ENCODE measurements around the gene THAP3. TPM values are rescaled to one million over a fixed set of nuclear protein-coding genes. Genes with fewer than 3 reads are reported as not detected.

The THAP3 gene, protein sequence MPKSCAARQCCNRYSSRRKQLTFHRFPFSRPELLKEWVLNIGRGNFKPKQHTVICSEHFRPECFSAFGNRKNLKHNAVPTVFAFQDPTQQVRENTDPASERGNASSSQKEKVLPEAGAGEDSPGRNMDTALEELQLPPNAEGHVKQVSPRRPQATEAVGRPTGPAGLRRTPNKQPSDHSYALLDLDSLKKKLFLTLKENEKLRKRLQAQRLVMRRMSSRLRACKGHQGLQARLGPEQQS
- 23.7 TPM for total RNA-seq

DNA sequence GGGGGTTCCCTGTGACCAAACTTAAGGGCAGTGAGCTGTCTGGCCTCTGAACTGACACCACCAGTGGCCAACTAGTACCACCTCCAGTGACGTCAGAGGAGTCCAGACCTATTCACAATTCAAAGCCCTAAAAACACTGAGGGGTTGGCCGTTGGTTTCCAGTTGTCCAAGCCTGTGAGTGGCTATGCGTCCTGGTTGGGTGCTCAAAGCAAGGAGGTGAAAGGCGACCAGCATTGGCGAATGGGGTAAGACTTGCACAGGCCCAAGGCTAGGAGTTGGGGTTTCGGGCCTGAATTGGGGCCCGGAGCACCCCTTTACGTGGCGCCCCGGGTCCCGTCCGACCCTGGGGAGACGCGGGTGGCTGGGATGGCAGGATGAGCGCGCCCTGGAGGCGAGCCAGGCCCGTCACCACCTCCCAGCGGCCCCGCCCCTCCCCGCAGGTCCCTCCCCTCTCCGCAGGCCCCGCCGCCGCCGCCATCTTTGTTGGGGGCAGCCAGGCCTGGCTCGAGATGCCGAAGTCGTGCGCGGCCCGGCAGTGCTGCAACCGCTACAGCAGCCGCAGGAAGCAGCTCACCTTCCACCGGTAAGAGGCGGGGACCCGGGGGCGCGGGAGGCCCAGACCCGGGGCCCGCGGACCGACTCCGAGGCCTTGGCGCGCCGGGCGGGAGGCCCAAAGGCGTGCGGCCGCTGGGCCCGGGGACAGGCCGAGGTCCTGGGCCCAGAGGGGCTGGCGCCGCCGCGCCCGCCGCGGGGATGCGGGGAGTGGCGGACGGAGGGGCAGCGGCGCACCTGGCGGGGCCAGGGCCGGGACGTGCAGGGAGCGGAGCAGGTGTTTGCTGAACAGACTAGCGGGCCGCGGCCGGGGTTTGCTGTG lies at the start of gene THAP3:
TSS of gene THAP3 (plus strand) at position 159 of the 874 bp plus-strand sequence. CDS start at position 510, 351 bp downstream.
- DNase-seq = peak; percentile 83

DNA sequence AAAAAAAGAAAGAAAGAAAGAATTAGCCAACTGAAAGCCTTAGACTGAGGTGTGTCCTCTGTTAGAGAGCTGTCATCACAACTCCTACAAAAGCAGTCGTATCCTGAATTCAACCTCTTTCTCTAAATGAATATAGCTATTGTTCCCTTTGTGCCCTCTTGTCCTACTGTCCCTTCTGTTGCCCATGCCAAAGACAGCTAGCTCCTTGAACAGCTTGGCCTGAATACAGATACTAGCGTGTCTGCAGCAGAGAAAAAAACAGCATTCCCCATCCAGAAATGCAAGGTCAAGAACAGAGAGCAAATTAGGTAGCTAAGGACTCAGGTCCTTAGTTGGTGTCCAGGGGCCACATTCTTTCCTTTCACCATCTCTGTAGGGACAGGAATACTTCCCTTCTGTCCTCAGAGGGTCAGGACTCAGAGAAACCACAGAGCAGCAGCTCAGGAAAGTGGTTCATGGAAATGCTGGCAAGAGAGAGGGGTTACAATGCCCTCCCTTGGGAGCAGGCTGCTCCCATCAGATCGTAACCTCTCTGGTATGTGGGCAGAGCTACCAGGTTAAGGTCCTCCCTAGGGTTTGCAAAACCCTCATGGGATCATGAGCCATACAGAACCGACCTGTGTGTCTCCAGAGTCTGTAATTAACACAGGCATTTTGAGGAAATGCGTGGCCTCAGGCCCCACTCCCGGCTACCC lies 46.7 kb upstream of the THAP3 start:
- no peak for DNase-seq

DNA sequence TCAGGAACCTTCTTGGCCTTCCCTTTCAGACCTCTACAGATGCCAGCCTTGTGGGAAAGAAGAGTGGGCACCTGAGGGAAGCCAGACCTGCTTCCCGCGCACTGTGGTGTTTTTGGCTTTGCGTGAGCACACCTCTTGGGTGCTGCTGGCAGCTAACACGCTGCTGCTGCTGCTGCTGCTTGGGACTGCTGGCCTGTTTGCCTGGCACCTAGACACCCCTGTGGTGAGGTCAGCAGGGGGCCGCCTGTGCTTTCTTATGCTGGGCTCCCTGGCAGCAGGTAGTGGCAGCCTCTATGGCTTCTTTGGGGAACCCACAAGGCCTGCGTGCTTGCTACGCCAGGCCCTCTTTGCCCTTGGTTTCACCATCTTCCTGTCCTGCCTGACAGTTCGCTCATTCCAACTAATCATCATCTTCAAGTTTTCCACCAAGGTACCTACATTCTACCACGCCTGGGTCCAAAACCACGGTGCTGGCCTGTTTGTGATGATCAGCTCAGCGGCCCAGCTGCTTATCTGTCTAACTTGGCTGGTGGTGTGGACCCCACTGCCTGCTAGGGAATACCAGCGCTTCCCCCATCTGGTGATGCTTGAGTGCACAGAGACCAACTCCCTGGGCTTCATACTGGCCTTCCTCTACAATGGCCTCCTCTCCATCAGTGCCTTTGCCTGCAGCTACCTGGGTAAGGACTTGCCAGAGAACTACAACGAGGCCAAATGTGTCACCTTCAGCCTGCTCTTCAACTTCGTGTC lies 45.9 kb upstream of the THAP3 start:
- no peak for DNase-seq

DNA sequence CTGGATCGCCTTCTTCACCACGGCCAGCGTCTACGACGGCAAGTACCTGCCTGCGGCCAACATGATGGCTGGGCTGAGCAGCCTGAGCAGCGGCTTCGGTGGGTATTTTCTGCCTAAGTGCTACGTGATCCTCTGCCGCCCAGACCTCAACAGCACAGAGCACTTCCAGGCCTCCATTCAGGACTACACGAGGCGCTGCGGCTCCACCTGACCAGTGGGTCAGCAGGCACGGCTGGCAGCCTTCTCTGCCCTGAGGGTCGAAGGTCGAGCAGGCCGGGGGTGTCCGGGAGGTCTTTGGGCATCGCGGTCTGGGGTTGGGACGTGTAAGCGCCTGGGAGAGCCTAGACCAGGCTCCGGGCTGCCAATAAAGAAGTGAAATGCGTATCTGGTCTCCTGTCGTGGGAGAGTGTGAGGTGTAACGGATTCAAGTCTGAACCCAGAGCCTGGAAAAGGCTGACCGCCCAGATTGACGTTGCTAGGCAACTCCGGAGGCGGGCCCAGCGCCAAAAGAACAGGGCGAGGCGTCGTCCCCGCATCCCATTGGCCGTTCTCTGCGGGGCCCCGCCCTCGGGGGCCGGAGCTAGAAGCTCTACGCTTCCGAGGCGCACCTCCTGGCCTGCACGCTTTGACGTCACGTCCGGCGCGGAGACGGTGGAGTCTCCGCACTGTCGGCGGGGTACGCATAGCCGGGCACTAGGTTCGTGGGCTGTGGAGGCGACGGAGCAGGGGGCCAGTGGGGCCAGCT lies 45.1 kb upstream of the THAP3 start, which contains the start of gene ZBTB48:
TSS of gene ZBTB48 (plus strand) at position 621 of the 745 bp plus-strand sequence. CDS start 616 bp downstream, outside the sequence.
- peak; percentile 99 for DNase-seq

DNA sequence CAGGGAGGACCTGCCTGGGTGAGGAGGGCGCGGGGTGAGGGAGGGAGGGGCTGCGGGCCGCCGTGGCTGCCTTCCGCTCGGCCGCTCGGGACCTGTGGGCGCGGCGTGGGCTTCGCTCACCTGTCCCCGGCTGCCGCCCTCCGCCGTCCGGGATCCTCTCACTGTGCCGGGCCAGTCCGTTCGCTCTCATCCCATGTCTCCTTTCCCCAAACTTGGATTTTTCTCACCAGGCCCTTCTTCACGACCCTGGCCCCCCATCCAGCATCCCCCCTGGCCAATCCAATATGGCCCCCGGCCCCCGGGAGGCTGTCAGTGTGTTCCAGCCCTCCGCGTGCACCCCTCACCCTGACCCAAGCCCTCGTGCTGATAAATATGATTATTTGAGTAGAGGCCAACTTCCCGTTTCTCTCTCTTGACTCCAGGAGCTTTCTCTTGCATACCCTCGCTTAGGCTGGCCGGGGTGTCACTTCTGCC lies 44.5 kb upstream of the THAP3 start:
- DNase-seq = no peak

DNA sequence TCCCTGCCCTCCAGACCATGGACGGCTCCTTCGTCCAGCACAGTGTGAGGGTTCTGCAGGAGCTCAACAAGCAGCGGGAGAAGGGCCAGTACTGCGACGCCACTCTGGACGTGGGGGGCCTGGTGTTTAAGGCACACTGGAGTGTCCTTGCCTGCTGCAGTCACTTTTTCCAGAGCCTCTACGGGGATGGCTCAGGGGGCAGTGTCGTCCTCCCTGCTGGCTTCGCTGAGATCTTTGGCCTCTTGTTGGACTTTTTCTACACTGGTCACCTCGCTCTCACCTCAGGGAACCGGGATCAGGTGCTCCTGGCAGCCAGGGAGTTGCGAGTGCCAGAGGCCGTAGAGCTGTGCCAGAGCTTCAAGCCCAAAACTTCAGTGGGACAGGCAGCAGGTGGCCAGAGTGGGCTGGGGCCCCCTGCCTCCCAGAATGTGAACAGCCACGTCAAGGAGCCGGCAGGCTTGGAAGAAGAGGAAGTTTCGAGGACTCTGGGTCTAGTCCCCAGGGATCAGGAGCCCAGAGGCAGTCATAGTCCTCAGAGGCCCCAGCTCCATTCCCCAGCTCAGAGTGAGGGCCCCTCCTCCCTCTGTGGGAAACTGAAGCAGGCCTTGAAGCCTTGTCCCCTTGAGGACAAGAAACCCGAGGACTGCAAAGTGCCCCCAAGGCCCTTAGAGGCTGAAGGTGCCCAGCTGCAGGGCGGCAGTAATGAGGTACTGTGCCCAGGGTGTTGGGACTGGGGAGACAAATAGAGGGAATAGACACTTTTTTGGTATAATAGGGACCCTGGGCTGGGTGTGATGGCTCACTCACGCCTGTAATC lies 43.9 kb upstream of the THAP3 start:
- DNase-seq = no peak

DNA sequence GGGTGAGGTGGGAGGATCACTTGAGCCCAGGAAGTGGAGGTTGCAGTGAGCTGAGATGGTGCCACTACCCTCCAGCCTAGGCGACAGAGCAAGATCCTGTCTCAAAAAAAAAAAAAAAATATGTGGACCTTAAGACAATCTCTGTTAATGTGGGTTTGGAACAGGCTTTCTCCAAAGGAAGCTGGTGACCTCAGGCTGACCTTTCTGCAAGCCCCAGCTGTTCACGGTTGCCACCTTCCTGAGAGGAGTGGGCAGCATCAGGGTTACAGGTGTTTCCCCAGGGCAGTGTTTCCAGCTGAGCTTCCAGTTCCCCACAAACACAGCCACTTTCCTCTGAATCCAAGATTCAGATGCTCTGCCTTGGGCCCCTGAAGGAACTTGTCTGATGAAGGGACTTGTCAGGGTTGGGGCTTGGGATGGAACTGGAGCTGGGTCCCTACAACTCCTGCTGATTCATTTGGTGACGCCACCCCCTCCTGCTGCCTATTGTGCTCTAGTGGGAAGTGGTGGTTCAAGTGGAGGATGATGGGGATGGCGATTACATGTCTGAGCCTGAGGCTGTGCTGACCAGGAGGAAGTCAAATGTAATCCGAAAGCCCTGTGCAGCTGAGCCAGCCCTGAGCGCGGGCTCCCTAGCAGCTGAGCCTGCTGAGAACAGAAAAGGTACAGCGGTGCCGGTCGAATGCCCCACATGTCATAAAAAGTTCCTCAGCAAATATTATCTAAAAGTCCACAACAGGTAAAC lies 42.9 kb upstream of the THAP3 start:
- no peak for DNase-seq

DNA sequence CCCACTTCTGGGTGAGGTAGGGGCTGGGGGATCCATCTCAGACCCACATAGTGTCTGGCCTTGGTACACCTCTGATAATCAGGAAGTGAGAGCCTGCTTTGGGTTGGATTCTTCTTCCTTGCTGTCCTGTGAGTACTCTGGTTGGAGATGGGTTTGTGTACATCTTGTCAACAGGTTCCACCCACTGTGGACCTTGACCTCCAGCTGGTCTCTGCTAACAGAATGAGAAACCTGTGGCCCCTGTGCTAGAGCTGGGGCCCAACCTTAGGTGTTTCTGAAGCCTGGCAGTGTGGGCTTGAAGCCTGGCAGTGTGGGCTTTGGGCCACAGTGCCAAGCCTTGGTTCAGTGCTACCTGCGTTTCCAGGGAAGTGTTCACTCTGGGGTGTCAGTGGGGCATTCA lies 42.3 kb upstream of the THAP3 start:
- DNase-seq = no peak

DNA sequence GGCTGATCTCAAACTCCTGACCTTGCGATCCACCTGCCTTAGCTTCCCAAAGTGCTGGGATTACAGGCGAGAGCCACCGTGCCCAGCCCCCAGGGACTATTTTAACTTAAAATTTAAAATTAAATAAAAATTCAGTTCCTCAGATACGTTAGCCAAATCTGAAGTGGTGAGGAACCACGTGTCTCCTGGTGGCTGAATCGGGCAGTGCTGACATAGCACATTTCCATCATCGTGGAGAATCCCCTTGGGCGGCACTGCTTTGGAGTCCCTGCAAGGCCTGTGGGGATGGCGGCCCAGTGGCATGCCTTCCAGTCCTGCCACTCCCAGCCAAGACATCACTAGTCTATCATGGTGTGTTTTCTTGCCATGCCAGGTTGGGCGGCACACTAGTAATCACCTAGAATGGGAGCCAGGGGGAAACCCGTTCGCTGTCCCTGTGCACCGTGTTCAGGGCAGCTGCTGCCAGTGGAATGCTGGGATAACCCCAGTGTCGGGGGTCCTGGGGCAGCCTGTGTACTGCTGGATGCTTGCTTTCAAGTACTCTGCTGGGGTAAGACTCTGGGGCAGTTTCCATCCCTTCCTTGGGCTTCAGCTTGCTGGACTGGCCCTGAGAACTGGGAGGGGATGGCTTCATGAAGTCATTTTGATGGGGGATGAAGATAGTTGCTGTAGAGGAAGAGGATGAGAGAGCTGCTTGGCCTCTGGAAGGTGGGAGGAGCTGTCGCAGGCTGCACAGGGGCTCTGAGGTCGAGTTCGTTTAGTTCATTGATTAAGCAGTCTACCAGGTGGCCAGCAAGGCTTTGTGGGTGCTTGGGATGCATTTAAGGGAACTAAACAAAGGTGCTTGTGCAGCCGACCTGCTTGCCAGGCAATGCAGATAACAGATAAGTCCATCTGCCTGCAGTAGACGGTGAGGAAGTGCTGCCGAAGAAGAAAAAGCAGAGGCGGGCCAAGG lies 40.3 kb upstream of the THAP3 start:
- no peak for DNase-seq

DNA sequence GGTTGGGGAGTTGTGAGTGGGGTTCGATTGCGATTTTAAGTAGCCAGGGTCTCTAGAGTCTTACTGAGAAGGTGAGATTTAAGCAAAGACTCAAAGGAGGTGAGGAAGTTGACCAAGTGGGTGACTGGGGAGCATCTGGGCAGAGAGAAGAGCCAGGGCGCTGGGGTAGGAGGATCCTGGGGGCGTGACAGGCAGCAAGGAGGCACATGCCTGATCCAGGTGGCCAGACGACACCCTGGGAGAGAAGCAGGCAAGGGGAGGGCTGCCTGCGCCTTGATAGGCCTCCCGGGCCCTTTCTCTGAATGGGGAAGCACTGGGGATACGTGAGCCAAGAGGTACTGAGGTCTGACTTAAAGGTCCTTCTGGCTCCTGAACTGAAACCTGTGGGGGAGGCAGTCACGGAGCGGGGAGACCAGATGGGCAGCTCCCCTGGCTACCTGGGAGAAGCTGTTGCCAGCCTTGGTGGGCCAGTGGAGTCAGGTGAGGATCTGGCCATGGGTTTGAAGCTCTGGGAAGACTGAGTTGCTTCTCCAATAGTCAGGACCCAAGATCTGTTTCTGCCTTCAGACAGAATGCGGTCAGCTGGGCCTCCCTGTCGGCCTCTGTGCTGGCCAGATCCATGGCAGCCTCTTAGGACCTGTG lies 39.5 kb upstream of the THAP3 start:
- no peak for DNase-seq

DNA sequence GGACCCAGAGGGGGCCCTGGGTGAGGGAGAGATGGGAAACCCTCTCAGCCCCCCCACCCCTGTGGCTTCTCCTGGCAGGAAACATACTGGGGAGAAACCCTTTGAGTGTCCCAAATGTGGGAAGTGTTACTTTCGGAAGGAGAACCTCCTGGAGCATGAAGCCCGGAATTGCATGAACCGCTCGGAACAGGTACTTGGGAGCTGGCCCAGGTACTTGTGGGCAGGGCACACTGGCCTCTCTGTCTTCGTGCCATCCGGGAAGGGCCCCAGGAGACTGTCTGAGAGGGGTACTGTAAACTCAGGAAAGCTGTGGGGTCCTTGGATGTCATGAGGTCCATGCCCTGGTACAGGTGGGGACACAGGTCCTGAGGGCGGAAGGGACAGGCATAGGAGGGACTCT lies 38.8 kb upstream of the THAP3 start:
- no peak for DNase-seq

DNA sequence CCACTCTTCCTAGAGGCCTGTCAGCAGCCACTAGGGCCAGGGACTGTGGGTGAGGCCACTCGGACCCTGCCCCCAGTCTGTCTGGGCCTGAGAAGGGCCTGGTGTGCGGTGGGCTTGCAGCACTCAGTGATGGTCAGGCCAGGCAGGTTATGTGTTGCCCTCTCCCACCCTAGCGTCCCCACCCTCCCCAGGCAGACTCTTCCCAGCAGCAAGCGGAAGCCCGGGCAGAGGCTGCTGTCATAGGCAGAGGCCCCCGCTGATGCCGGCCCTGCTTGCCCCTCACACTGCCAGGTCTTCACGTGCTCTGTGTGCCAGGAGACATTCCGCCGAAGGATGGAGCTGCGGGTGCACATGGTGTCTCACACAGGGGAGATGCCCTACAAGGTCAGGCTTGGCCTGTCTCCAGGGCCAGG lies 38.3 kb upstream of the THAP3 start:
- no peak for DNase-seq

DNA sequence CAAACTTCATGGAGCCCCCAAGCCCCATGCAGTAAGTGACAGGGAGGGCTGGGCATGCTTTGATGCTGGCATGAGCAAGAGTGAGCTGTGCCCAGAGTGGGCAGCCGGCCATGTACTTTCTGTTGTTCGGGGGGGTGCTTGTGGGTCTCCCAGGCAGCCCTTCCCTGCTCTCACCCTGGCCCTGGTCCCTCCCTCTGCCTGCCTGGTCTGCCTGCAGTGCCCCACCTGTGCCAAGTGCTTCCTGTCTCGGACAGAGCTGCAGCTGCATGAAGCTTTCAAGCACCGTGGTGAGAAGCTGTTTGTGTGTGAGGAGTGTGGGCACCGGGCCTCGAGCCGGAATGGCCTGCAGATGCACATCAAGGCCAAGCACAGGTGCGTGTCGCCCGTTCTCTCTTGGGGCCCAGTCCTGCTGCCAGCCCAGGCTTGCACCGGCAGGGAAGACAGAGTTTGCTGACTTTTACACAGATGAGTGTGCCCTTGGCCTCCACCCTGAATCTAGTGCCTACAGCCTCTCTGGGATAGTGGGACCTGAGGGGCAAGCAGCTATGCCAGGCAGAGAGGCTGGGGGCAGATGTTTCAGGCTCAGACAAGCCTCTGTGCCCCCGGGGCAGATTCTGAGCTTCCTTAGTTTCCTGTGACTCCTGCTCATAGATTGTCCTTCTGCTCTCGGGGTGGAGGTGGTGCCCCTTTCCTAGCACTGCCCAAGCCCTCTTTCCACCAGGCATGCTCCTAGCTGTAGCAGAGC lies 37.2 kb upstream of the THAP3 start:
- DNase-seq = peak; percentile 53

DNA sequence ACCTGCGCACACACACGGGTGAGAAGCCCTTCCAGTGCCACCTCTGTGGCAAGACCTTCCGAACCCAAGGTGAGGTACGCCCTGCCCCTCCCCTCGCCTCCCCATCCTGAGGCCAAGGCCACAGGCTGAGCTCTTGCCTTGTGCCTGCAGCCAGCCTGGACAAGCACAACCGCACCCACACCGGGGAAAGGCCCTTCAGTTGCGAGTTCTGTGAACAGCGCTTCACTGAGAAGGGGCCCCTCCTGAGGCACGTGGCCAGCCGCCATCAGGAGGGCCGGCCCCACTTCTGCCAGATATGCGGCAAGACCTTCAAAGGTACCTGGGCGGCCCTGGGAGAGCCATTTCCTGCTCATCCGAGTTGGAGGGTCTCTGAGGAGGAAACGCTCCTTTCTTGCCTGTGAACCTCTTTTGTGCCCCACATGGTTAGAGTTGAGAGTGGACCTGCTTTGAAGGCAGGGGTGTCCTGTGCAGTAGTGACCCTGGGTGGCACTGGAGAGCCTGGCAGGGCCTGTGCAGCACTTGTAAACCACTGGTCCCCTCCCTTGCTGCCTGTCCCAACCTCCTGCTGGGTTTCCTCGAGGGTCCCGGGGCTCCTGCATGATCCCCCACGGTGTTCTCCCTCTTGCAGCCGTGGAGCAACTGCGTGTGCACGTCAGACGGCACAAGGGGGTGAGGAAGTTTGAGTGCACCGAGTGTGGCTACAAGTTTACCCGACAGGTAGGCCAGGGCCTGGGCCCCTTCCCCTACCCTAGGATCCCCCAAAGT lies 36.4 kb upstream of the THAP3 start:
- no peak for DNase-seq

DNA sequence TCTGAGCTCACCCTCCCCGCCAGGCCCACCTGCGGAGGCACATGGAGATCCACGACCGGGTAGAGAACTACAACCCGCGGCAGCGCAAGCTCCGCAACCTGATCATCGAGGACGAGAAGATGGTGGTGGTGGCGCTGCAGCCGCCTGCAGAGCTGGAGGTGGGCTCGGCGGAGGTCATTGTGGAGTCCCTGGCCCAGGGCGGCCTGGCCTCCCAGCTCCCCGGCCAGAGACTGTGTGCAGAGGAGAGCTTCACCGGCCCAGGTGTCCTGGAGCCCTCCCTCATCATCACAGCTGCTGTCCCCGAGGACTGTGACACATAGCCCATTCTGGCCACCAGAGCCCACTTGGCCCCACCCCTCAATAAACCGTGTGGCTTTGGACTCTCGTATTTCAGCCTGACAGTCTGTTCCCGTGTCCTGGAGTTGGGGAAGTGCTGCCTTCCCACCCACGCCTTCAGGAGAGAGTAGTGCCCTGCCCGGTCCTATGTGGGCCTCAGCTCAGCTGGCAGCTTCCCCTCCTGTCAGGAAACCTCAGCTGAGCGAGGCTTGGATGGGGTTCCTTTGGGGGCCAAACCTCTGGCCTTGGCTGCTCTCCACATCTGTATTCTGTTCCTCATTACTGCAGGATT lies 35.7 kb upstream of the THAP3 start:
- DNase-seq = no peak

DNA sequence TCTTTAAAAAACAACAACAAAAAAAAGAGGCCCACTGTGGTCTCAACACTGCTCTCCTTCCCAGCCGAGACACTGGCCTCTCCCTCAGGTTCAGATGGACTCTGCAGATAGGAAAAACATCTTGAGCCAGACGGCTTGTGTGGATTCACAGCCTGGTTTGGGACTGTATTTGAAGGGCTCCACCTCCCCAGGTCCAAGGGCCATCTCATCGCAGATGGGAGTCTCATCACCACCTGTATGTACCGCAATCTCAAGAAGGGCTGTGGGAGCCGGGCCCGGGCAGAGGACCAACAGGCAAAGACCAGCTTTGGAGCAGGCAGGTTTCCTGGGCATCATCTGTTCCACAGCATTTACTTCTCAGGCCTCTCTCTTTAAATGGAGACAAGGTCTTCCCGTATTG lies 34.6 kb upstream of the THAP3 start:
- DNase-seq = no peak
